Activated naive CD4-positive, alpha-beta T cell (primary cell): ENCODE data around the gene S100G.
"Not testable (repeated sequence)": the region's sequence is repeated elsewhere in the genome, so short reads cannot be mapped to it uniquely, and the experiment has no call there.

Experiments
- DNase-seq, 4 experiments: peaks; one replicate each; lab custom pipeline; 2025; lab: John Stamatoyannopoulos, UW

The S100G gene

DNA sequence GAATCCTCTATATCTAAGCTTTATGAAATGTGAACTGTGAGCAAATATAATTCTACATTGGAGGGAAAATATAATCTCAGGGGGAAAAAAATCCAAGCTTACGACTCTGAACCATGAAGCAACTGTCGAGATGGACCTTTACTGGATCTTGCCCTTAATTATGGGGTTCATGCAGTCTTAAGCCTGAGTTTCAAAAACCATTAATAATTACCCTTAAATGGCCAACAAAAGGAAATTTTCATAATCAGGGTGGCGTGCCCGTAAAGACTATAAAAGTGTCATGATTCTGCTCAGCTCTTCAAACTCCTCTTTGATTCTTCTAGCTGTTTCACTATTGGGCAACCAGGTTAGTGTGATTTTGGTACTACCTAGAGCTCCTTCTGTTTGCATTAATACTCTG lies at the start of gene S100G:
TSS of gene S100G (plus strand) at position 301 of the 400 bp plus-strand sequence. CDS start 849 bp downstream, outside the sequence.
- no peak for DNase-seq

- no peak for DNase-seq
Observed at GRCh38 chrX:16601885-16602284, 48.1 kb upstream of the S100G start.

- not testable (repeated sequence) for DNase-seq
Observed at GRCh38 chrX:16603235-16603634, 46.7 kb upstream of the S100G start.

DNA sequence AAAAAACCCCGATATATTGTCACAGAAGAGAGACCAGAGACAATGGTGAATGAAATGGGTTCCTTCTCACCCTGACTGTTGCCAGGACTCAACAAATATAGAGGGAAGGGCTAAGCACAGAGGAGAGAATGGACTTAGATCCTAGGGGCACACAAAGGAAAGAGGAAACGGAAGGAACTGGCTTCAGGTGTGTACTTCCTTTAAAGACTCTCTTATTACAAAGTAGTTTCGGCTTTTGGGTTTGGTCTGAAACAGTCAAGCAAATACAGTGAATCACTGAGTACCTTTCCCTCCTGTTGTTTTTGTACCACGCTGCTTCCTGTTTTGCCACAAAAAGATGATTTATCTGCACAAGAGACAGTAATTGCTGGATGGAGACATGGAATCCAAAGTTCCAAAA lies 46.1 kb upstream of the S100G start:
- DNase-seq = no peak

DNA sequence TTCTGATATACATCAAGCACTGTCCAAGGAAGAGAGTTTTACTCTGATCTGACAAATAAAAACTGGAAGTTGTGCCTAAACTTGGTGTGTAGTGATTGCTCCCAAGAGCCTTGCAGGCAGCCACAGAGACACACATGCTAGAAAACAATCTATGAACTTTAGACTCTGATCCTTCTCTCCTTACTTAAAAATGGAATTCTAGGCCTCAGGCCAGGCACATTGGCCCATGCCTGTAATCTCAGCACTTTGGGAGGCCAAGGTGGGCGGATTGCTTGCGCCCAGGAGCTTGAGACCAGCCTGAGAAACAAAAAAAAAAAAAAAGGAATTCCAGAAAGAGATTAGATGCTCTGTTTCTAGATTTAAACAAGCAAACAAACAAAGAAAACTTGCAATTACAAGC lies 45.6 kb upstream of the S100G start:
- DNase-seq = no peak

DNA sequence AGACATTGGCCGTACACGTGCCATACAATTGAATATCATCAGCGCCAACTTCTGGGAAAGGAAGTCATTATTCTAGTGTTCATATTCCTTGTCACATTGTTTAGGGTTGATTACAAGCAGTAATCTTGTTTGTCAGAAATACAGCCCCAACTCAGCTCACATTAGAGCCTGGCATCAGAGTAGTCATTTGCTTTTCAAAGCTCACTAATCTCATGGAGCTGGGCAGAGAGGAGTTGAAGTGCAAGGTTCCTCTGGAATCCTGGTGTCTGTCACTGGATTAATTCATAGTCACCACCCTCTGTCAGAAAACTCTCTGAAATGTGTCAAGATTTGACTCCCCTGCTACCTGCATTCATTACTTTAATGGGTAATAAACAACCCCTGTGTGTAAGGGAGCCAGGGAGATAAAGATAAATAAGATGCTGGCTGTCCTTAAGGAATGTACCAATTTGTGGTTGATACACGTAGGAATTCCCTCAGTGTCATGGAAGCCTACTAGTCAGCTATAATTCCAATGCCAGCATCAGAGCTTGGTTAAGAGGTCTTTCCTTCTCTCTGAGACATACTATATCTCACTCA lies 43.7 kb upstream of the S100G start:
- DNase-seq = no peak

DNA sequence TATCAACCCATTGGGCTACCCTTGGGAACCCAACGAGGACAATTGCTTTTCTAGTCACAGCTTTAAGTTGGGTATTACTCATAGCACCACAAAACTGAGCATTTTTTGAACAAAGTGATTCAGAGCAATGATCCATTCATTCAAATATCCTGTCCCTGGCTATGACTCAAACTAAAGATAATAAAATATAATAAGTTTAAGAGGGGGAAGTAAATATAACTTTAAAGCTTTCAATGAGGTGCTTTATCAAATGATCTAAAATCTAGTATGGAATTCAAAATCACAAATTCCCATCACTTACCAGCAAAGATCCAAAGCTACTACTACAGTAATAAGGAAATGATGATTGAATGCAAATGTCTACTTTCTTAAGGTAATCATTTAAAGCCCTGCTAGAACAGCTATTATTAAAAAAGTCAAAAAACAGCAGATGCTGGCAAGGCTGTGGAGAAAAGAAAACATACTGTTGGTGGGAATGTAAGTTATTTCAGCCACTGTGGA lies 39.8 kb upstream of the S100G start:
- no peak for DNase-seq

DNA sequence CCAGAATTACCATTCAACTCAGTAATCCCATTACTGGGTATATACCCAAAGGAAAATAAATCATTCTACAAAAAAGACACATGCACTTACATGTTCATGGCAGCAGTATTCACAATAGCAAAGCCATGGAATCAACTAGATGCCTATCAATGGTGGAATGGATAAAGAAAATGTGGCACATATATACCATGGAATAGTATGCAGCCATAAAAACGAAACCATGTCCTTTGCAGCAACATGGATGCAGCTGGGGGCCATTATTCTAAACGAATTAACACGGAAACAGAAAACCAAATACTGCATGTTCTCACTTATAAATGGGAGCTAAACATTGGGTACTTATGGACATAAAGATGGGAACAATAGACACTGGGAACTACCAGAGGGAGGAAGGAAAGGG lies 39.3 kb upstream of the S100G start:
- DNase-seq = not testable (repeated sequence)

DNA sequence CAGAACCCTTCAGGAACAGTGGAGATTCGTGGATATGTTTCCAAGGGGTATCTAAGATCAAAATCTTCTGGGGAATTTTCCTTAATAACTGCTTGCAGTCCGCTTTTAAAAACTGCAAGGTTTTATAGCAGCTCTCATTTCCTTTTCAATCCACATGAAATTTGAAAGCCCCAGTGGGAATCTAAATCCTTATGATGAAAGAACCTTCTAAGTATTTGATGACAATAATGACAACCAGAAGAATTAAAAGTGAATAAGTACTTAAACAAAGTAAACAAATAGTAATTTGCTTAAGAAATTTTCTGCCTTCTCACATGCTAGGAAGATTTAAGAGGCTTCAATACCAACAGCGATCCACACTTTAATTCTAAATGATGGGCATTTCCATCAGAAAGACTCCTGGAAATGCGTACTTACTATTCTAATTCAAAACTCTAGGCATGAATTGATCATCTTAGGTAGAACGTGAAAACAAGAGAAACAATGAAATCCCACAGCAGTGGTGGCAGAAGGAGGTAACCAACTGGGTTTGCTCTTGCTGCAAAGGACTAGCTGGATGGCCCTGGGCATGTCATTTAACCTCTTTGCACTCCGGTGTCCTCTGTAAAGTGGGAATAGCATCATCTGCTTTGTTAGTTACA lies 37.6 kb upstream of the S100G start:
- no peak for DNase-seq

DNA sequence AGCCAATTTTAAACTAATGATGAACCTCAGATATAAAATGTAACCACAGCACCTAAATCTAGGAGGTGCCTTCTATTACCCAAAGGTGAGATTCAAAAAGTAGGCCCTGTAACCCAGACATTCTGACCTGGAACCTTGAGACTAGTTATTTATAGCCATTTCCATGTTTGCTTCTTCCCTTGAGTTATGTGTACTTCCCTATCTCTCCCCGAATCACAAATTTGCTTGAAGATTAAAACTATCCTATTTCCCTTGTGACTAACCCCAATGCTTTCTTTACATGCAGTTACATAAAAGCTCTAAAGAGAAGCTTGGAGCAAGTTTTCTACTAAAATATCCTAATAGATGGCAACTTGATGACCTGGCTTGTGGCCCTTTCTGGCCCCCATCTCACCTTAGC lies 32.6 kb upstream of the S100G start:
- no peak for DNase-seq

DNA sequence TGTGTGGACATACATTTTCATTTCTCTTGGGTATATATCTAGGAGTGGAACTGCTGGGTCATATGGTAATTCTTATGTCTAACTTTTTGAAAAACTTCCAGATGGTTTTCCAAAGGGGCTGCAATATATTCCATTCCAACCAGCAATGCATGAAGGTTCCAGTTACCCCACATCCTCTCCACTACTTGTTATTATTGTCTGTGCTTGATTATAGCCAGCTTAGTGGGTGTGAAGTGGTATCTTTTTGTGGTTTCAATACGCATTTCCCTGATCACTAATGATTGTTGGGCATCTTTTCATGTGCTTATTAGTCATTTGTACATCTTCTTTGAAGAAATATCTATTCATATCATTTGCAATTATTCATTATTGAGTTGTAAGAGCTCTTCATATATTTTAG lies 31.5 kb upstream of the S100G start:
- DNase-seq = no peak

GRCh38 chrX:16619024-16619423 lies 30.9 kb upstream of the S100G start:
- DNase-seq = no peak

- not testable (repeated sequence) for DNase-seq
Observed at GRCh38 chrX:16628511-16628910, 21.4 kb upstream of the S100G start.

DNA sequence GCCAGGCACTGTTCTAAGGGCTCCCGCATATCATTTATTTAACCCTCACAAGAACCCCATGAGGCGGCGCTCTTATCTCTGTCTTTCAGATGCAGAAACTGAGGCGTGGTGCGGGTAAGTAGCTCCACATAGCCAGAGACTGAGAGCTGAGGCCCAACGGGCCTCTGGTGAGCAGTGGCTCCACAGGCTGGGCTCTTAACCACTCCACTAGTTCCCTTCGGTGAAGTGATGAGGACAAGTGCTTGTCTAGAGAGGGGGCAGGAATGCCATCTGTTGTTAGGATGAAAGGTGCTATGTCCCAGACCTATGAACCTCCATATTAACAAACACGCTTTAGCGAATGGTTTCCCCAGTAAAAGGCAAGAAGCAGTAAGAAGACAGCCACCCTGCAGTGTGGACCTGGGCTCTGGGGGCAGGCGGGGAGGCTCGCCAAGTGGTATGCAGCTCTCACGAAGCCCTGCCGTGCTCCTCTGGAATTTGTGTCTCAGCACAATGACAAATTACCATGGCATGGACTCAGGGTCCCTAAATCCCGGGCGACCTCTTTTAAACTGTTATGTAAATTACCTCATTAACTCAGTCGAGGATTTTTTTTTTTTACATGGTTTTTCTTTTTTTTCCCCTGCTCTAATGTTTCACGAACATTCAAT lies 20.9 kb upstream of the S100G start:
- DNase-seq = no peak

GRCh38 chrX:16629909-16630308 lies 20.0 kb upstream of the S100G start:
- no peak for DNase-seq

GRCh38 chrX:16633754-16634153 lies 16.2 kb upstream of the S100G start:
- DNase-seq = no peak

- no peak for DNase-seq
Observed at GRCh38 chrX:16635040-16635439, 14.9 kb upstream of the S100G start.

- no peak for DNase-seq
Observed at GRCh38 chrX:16635596-16635995, 14.4 kb upstream of the S100G start.

- no peak for DNase-seq
Observed at GRCh38 chrX:16638533-16638932, 11.4 kb upstream of the S100G start.

- no peak for DNase-seq
Observed at GRCh38 chrX:16639966-16640365, 10.0 kb upstream of the S100G start.

DNA sequence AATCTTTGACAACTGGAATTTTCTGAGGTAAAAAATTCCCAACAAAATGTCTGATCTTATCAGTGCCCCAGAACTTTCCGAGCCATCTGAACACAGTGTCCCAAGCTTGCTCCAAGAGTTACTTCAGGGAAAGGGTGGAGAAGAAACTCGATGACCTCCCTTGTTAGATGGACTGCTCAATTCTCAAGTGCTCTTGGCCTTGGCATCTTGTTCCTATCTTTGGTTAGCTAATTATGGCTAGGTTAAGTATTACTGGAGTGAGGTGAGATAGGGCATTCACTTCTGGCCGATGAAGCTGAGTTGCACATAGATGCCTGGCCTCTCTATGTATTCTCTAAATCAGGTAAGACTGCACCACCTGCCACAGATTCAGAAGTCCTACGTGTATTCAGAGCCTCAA lies 9.1 kb upstream of the S100G start:
- DNase-seq = no peak

DNA sequence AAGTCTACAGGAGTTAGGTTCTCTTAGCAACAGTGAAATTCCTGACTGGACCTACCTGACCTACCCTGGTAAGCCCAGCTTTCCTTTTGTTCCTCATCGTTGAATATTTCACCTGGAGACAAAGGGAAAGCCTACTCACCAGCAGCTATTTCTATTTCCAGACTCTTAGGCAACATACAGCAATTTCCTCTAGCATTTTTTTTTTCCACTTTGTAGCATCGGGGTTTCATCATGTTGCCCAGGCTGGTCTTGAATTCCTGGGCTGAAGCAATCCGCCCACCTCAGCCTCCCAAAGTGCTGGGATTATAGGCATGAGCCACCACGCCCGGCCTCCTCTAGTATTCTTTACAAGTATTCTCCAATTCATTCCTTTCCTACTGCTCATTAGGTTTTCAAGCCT lies 6.8 kb upstream of the S100G start:
- DNase-seq = no peak

DNA sequence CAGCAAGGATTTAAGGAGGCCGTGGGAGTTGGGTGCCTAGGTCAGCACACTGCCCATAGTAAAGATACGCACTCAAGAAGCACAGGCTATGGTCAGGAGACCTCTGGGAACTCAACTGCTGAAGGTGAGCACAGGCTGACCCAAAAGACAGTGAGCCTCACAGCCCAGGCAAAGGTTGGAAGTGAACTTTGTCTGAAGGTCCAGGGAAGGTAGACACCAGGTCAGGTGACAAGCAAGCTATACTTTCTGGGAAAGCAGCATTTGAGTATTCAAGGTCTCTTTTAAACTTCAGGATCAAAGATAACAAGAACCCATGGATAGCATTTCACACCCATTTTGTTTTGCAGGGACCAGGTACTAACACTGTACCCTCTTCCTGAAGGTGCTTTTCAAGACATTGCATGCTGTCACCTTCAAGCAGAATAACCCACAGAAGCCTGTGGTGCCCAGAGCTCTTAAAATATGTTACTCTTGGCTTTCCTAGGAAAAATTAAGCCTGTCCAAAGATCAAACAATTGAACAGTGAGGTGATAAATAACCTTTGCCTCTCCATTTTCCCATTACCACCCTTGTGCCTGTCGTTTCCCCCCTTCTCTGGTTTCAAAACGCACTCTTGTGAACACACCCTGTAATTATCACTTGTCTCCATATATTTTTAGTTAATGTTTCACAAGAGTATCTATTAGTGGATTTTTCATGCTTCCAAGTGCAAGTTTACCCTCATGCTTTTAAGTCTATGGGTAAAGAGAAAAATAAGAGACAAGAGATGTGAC lies 3.4 kb upstream of the S100G start:
- DNase-seq = no peak
